Common myeloid progenitor, CD34-positive (primary cell): ENCODE results near the gene HIGD1C.
"Not testable (repeated sequence)": the region's sequence is repeated elsewhere in the genome, so short reads cannot be mapped to it uniquely, and the experiment has no call there.

ENCODE experiments used
- CTCF ChIA-PET: fragments of 350-600 bp; sonication (Branson Sonifier 250); formaldehyde crosslinking; loops from one replicate; lab custom pipeline; 2021; ENCODE audit warnings: antibody characterized with exemption; lab: Charles Lee
- POLR2A ChIA-PET: fragments of 350-600 bp; sonication (Branson Sonifier 250); formaldehyde crosslinking; loops from one replicate; lab custom pipeline; 2021; ENCODE audit warnings: antibody characterized with exemption; lab: Charles Lee
- DNase-seq, 3 donors: peaks; one replicate each; pipeline versions ENCODE4 v3.0.0 to v3.0.0-alpha.2; 2013
- H3K27ac ChIP-seq, 2 experiments: 1 replicate in 1 of 2; 2 replicates in 1 of 2; pipeline ENCODE4 v1.7.0; 2013; ENCODE audit warnings: inconsistent platforms in 2 of 2, low read length in 2 of 2, mild to moderate bottlenecking in 2 of 2, low read depth in 1 of 2, moderate library complexity in 1 of 2; ENCODE audit not compliant: severe bottlenecking in 2 of 2, insufficient read depth in 1 of 2, poor library complexity in 1 of 2
- H3K27me3 ChIP-seq, 5 experiments: replicated peaks in 2 of 5; 1 replicate in 3 of 5; 2 replicates in 2 of 5; pipeline versions ENCODE4 v1.6.1 to v1.7.0; 2013; ENCODE audit warnings: low read length in 4 of 5, mild to moderate bottlenecking in 2 of 5, moderate library complexity in 2 of 5, inconsistent platforms in 1 of 5; ENCODE audit not compliant: insufficient read depth in 5 of 5, control insufficient read depth in 4 of 5
- H3K36me3 ChIP-seq, 4 experiments: 1 replicate in 2 of 4; 2 replicates in 2 of 4; pipeline versions ENCODE4 v1.6.1 to v1.7.0; 2013; ENCODE audit warnings: low read length in 3 of 4, control low read depth in 1 of 4, mild to moderate bottlenecking in 1 of 4; ENCODE audit not compliant: control insufficient read depth in 4 of 4, insufficient read depth in 4 of 4
- H3K4me1 ChIP-seq, 4 experiments: 1 replicate in 3 of 4; 2 replicates in 1 of 4; pipeline versions ENCODE4 v1.6.1 to v1.7.1; 2013; ENCODE audit warnings: low read length in 3 of 4, mild to moderate bottlenecking in 3 of 4, control low read depth in 1 of 4, inconsistent platforms in 1 of 4, moderate library complexity in 1 of 4; ENCODE audit not compliant: control insufficient read depth in 4 of 4, insufficient read depth in 4 of 4; ENCODE audit errors: control extremely low read depth in 1 of 4
- H3K4me3 ChIP-seq, 7 experiments: 1 replicate in 4 of 7; 2 replicates in 3 of 7; pipeline versions ENCODE4 v1.5.1 to v1.7.0; 2013; ENCODE audit warnings: mild to moderate bottlenecking in 7 of 7, low read length in 6 of 7, moderate library complexity in 6 of 7, inconsistent platforms in 2 of 7, low read depth in 2 of 7, control low read depth in 1 of 7; ENCODE audit not compliant: insufficient read depth in 4 of 7, control insufficient read depth in 1 of 7; ENCODE audit errors: extremely low read depth in 1 of 7
- H3K9me3 ChIP-seq, 5 experiments: 1 replicate in 4 of 5; 2 replicates in 1 of 5; pipeline versions ENCODE4 v1.6.1 to v1.7.1; 2013; ENCODE audit warnings: low read length in 4 of 5, mild to moderate bottlenecking in 2 of 5, inconsistent platforms in 1 of 5, low read depth in 1 of 5, moderate library complexity in 1 of 5; ENCODE audit not compliant: control insufficient read depth in 4 of 5, insufficient read depth in 2 of 5; ENCODE audit errors: control extremely low read depth in 1 of 5
- WGBS: methylation state at CpG from one replicate; pipeline ENCODE4 v1.1.5; 2013; ENCODE audit not compliant: insufficient coverage; 5-methylcytosine and 5-hydroxymethylcytosine counted together

Gene HIGD1C

GRCh38 chr12:51012570-51013236 lies 60.4 kb downstream of the HIGD1C start:
- no peaks in the 10 kb centered on the region for H3K27me3 ChIP-seq
- CTCF ChIA-PET: interaction anchor here (0.7 to 1.5 kb wide), 3 partner anchors 9 to 899 kb away, joined by 4 to 6 read pairs (median 5); partner anchors contain the start of gene SLC11A2
- no peak overlapping the region for H3K27ac ChIP-seq
- peaks cover 0 to 3% (median 2%) of the 10 kb centered on the region in 4 experiments for H3K36me3 ChIP-seq
- 69% methylated on average over 2 of the region's 5 CpGs for WGBS
- H3K9me3 ChIP-seq: no peaks in the 10 kb centered on the region
- peaks cover 6 to 29% (median 15%) of the 10 kb centered on the region in 4 experiments for H3K4me1 ChIP-seq
- H3K4me3 ChIP-seq: peak overlapping the region in 1 of 7 experiments; percentile 16
- POLR2A ChIA-PET: interaction anchor here (0.5 to 0.6 kb wide), 2 partner anchors 9 to 338 kb away, joined by 3 to 5 read pairs; no protein-coding TSS in a partner anchor
- peak; percentile 29 to 64 (median 53) for DNase-seq

DNA sequence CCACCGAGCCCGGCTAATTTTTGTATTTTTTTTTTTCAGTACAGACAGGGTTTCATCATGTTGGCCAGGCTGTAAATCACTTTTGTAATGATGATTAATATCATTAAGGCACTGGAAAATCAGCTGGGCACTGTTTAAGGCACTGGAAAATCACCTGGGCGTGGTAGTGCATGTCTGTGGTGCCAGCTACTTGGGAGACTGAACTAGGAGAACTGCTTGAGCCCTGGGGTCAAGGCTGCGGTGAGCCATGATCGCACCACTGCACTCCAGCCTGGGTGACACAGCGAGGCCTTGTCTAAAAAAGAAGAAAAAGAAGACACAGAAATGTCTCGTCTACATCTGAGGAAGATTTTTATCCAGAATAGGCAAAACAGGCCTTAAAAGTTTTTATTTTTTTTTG lies 61.1 kb downstream of the HIGD1C start:
- no peak for DNase-seq
- no peaks in the 10 kb centered on the region for H3K36me3 ChIP-seq
- H3K27me3 ChIP-seq: no peaks in the 10 kb centered on the region
- peaks cover 5 to 27% (median 14%) of the 10 kb centered on the region in 4 experiments for H3K4me1 ChIP-seq
- ChIA-PET POLR2A (no interaction called here), CTCF (interaction anchor here (0.7 to 1.5 kb wide), 2 partner anchors 8 to 899 kb away, joined by 4 to 6 read pairs; no protein-coding TSS in a partner anchor)
- 100% methylated on average over 6 of the region's 7 CpGs for WGBS
- H3K4me3 ChIP-seq: no peak overlapping the region
- no peak overlapping the region for H3K27ac ChIP-seq
- H3K9me3 ChIP-seq: no peaks in the 10 kb centered on the region

DNA sequence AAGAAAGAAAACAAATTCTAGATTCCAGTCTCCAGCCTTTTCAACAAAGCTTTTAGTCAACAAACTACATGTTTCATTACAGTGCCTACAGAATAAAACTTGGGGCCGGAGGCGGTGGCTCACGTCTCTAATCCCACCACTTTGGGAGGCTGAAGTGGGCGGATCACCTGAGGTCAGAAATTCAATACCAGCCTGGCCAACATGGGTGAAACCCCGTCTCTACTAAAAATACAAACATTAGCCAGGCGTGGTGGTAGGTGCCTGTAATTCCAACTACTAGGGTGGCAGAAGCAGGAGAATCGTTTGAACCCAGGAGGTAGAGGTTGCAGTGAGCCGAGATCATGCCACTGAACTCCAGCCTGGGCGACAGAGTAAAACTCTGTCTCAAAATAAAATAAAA lies 62.1 kb downstream of the HIGD1C start:
- 94% methylated on average over 5 of the region's 9 CpGs for WGBS
- CTCF ChIA-PET, H3K9me3 ChIP-seq, DNase-seq, H3K27ac ChIP-seq, H3K36me3 ChIP-seq, H3K27me3 ChIP-seq, H3K4me3 ChIP-seq, POLR2A ChIA-PET: not testable (repeated sequence)
- H3K4me1 ChIP-seq: peaks cover under 1 to 18% (median 5%) of the 10 kb centered on the region in 4 experiments

- peaks cover 14 to 40% (median 28%) of the 10 kb centered on the region in 4 experiments for H3K4me1 ChIP-seq
- no peaks in the 10 kb centered on the region for H3K9me3 ChIP-seq
- no peaks in the 10 kb centered on the region for H3K27me3 ChIP-seq
- CTCF ChIA-PET: interaction anchor here (1.1 kb wide), 1 partner anchor 227 kb away, joined by 3 read pairs; no protein-coding TSS in a partner anchor
- no peak overlapping the region for H3K27ac ChIP-seq
- DNase-seq: no peak
- H3K36me3 ChIP-seq: peaks cover 0 to 2% (median 0%) of the 10 kb centered on the region in 4 experiments
- POLR2A ChIA-PET: no interaction called here
- no peak overlapping the region for H3K4me3 ChIP-seq
Observed at GRCh38 chr12:51017452-51017851, 65.1 kb downstream of the HIGD1C start.

GRCh38 chr12:51018956-51019355 lies 66.6 kb downstream of the HIGD1C start:
- ChIA-PET CTCF (interaction anchor here (1.2 to 1.6 kb wide), 3 partner anchors 9 to 11 kb away, joined by 4 to 5 read pairs (median 5); no protein-coding TSS in a partner anchor), POLR2A (interaction anchor here (0.6 kb wide), 1 partner anchor 439 kb away, joined by 4 read pairs; no protein-coding TSS in a partner anchor)
- H3K27ac ChIP-seq: no peak overlapping the region
- H3K27me3 ChIP-seq: no peaks in the 10 kb centered on the region
- WGBS: 89% methylated on average over 1 of the region's 2 CpGs
- H3K4me1 ChIP-seq: peaks cover 20 to 41% (median 32%) of the 10 kb centered on the region in 4 experiments
- H3K4me3 ChIP-seq: no peak overlapping the region
- DNase-seq: no peak
- H3K36me3 ChIP-seq: peaks cover 0 to 2% (median 0%) of the 10 kb centered on the region in 4 experiments
- H3K9me3 ChIP-seq: no peaks in the 10 kb centered on the region

DNA sequence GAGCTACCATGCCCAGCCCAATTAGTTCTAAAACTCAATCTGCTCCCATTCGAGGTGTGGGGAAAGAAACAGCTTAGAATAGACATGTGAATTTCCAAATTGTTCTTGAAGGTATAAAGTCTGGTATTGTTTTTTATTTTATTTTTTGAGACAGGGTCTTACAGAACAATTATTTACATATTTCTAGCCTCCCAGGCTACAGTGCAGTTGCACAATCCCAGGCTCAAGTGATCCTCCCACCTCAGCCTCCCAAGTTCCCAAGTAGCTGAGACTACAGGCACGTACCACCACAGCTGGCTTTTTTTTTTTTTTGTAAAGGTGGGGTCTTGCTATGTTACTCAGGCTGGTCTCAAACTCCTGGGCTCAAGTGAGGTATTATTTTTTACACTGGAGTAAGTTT lies 67.6 kb downstream of the HIGD1C start:
- ChIA-PET CTCF (interaction anchor here (0.8 to 2.1 kb wide), 4 partner anchors 8 to 16 kb away, joined by 3 to 6 read pairs (median 4); no protein-coding TSS in a partner anchor), POLR2A (interaction anchor here (1.2 kb wide), 1 partner anchor 11 kb away, joined by 4 read pairs; no protein-coding TSS in a partner anchor)
- no CpG with 5 or more reads among the region's 2 CpGs for WGBS

More for the DNA sequence above, 67.6 kb downstream of the HIGD1C start:
- H3K27ac ChIP-seq: peak overlapping the region; percentile 43 to 76
- no peak for DNase-seq
- no peak overlapping the region for H3K4me3 ChIP-seq
- no peaks in the 10 kb centered on the region for H3K27me3 ChIP-seq
- no peaks in the 10 kb centered on the region for H3K9me3 ChIP-seq
- H3K4me1 ChIP-seq: peaks cover 25 to 51% (median 42%) of the 10 kb centered on the region in 4 experiments
- H3K36me3 ChIP-seq: peaks cover 0 to 2% (median 0%) of the 10 kb centered on the region in 4 experiments
